Small intestine (tissue), 7 donors: Measurements from ENCODE around the gene DHX57. TPM values are rescaled to one million over a fixed set of nuclear protein-coding genes. Genes with fewer than 3 reads are reported as not detected.

Experiments
- DNase-seq, 2 donors: peaks; one replicate each; pipeline versions ENCODE4 v3.0.0 to v3.0.0-alpha.2; 2013
- FAIRE-seq: peaks from 2 replicates; lab custom pipeline; 2012; peaks lifted over from hg19 to GRCh38; lab: Jason Lieb, UNC
- H3K27ac ChIP-seq, 3 donors: one replicate each; pipeline ENCODE4 v1.5.1; 2013; ENCODE audit warnings: low read length in 2 of 3, mild to moderate bottlenecking in 2 of 3, control low read depth in 1 of 3, inconsistent platforms in 1 of 3, low read depth in 1 of 3, moderate library complexity in 1 of 3
- H3K27me3 ChIP-seq, 3 donors: one replicate each; pipeline ENCODE4 v1.6.1; 2013; ENCODE audit warnings: low read length in 3 of 3, inconsistent platforms in 1 of 3; ENCODE audit not compliant: control insufficient read depth in 3 of 3, insufficient read depth in 3 of 3
- H3K36me3 ChIP-seq, 3 donors: one replicate each; pipeline ENCODE4 v1.6.1; 2013; ENCODE audit warnings: low read length in 3 of 3, inconsistent platforms in 1 of 3, low read depth in 1 of 3, mild to moderate bottlenecking in 1 of 3, moderate library complexity in 1 of 3; ENCODE audit not compliant: control insufficient read depth in 3 of 3, insufficient read depth in 2 of 3
- H3K4me1 ChIP-seq, 3 donors: one replicate each; pipeline ENCODE4 v1.6.1; 2013; ENCODE audit warnings: low read length in 2 of 3, inconsistent platforms in 1 of 3, low read depth in 1 of 3, mild to moderate bottlenecking in 1 of 3, moderate library complexity in 1 of 3; ENCODE audit not compliant: control insufficient read depth in 3 of 3, insufficient read depth in 2 of 3
- H3K4me3 ChIP-seq, 3 donors: one replicate each; pipeline ENCODE4 v1.5.1; 2013; ENCODE audit warnings: low read length in 3 of 3, control low read depth in 1 of 3, inconsistent platforms in 1 of 3, low read depth in 1 of 3, mild to moderate bottlenecking in 1 of 3, moderate library complexity in 1 of 3
- H3K9me3 ChIP-seq, 2 donors: one replicate each; pipeline ENCODE4 v1.6.1; 2013; ENCODE audit warnings: low read depth in 1 of 2, low read length in 1 of 2; ENCODE audit not compliant: control insufficient read depth in 2 of 2, insufficient read depth in 1 of 2
- WGBS, 3 donors: extraction: QIAGEN DNeasy Blood & Tissue Kit; methylation state at CpG; one replicate each; pipeline ENCODE4 v1.1.7; 2013; 5-methylcytosine and 5-hydroxymethylcytosine counted together
- polyA plus RNA-seq, 4 donors: library from polyadenylated mRNA; stranded (reverse) in 3 of 4; unstranded in 1 of 4; fragments of 200-250 nt in 3 of 4; fragments of 120-200 nt in 1 of 4; gene quantifications; one replicate each; pipeline versions ENCODE4 v1.2.1 to v1.2.3, GENCODE V29; 2013
- donor health status: healthy with polysubstance abuse.
- donor health status: control.
- donor health status: control.
- donor health status: Bipolar disorder and iron deficiency.
- donor health status: healthy.

Gene DHX57
- polyA plus RNA-seq, 4 donors = 2.4 to 13.6 (median 5.8) TPM

DNA sequence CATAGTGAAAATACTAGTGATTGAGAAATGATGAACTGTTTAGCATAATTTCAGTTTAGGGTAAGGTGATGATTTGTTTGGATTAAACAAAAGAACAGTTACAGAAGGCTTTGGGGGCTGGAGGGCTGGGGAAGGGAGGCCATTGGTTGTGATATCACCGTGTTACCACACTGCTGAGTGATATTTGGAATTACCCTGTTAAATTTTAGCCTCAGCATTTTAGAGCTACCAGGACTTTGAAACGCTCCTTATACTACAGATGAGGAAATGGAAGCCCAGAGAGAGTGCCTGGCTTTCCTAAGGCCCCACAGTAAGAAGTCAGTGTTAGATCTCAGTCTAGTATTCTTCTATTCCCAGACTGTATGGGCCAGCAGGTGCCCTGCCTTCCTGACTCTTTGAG is 29.5 kb upstream of the DHX57 start:
- H3K4me1 ChIP-seq = no peaks in the 10 kb centered on the region
- H3K27ac ChIP-seq = no peak overlapping the region
- no peak overlapping the region for H3K4me3 ChIP-seq
- 49 to 63% (median 62%) methylated on average over 2 of the region's 2 CpGs for WGBS, 3 donors
- no peaks in the 10 kb centered on the region for H3K36me3 ChIP-seq
- FAIRE-seq (no peak), DNase-seq (no peak)
- H3K27me3 ChIP-seq = no peaks in the 10 kb centered on the region
- no peaks in the 10 kb centered on the region for H3K9me3 ChIP-seq

DNA sequence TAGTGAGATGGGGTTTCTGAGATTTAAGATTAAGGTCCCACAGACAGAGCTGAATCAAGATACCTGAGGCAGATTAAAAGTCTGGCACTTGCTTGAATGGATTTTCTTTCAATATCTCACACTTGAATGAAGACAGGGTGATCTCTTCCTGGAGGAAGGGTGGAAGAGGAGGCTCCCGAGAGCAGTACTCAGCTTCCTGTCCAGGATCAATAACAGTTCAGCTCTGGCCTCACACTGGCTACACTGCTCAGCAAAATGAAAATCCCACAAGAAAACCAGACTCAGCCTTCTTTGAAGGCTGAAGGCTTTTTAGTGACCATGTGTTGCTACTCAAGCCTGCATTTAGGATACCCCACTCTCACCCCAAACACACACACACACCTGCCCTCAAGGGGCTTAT is 25.0 kb upstream of the DHX57 start:
- DNase-seq = no peak
- FAIRE-seq = no peak
- Histone ChIP-seq H3K36me3 (no peaks in the 10 kb centered on the region), H3K9me3 (no peaks in the 10 kb centered on the region), H3K4me1 (no peaks in the 10 kb centered on the region), H3K27ac (no peak overlapping the region), H3K4me3 (no peak overlapping the region), H3K27me3 (no peaks in the 10 kb centered on the region)
- WGBS, 3 donors = 62 to 83% (median 63%) methylated on average over 1 of the region's 1 CpG

DNA sequence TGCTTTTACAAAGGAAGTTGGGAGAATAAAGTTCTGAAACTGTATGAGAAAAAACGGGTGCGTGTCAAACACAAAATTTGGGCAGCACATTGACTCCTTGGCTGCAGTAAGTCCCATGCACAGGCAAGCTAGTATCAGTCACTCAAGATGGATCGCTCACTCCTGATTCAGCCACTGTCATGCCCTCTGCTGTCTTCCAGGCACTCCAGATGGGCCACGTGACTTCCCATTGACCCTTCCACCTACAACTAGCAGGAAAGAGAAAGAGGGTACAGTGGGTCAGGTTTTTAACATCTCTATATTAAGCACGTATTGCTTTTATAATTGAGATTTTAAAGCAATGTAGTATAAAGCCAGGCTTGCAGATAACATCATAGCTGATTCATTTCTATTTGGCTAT is 22.5 kb upstream of the DHX57 start:
- Histone ChIP-seq H3K4me3 (no peak overlapping the region), H3K4me1 (no peaks in the 10 kb centered on the region), H3K27me3 (no peaks in the 10 kb centered on the region), H3K36me3 (no peaks in the 10 kb centered on the region), H3K27ac (no peak overlapping the region), H3K9me3 (no peaks in the 10 kb centered on the region)
- no peak for FAIRE-seq
- 88 to 91% (median 88%) methylated on average over 5 of the region's 5 CpGs for WGBS, 3 donors
- no peak for DNase-seq

DNA sequence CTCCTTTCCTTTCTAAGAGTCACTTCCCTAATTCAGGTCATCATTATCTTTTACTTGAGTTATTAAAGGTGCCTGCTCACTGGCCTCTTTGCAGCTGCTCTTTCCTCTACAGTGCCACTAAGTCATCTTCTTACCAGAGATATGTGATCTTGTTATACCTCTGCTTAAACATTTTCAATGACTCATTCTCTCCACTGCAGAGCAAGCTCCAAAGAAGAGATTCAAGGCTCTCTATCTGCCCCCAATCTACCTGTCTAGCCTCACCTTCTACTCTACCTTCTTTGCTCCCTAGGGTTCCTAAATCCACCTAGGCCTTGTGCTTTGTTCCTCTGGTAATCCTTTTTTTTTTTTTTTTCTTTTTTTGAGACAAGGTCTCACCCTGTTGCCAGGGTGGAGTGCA is 17.1 kb upstream of the DHX57 start:
- Histone ChIP-seq H3K4me1 (no peaks in the 10 kb centered on the region), H3K36me3 (no peaks in the 10 kb centered on the region), H3K9me3 (no peaks in the 10 kb centered on the region), H3K4me3 (no peak overlapping the region), H3K27me3 (no peaks in the 10 kb centered on the region), H3K27ac (no peak overlapping the region)
- no peak for DNase-seq
- no peak for FAIRE-seq

DNA sequence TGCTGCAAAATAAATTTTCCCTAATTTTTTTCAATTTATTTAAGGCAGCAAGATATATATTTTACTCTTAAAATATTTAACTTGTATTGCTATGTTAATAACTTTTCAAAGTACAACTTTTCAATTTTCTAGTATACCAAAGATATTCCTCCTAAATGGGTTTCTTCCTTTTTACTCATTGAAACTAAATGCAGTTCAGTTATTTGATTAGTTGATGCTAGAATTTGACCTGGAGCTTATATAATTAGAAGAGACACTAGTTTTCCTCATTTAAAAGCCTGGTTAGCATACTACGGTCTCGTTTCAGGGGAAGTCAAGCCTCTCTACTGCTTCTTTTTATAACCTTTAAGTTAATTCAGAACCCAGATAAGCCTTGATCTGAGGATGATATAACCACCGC is 13.8 kb upstream of the DHX57 start, which contains the start of gene ARHGEF33:
TSS of gene ARHGEF33 (plus strand) at position 301 of the 400 bp plus-strand sequence. CDS start 29,573 bp downstream, outside the sequence.
- Histone ChIP-seq H3K4me3 (no peak within 1 kb of the TSS), H3K9me3 (no peaks in the 10 kb centered on the region), H3K27ac (no peak within 1 kb of the TSS), H3K36me3 (no peaks in the 10 kb centered on the region), H3K4me1 (no peaks in the 10 kb centered on the region), H3K27me3 (no peaks in the 10 kb centered on the region)
- FAIRE-seq = no peak
- WGBS, 3 donors = 64 to 74% (median 68%) methylated on average over 3 of the region's 3 CpGs
- no peak for DNase-seq

DNA sequence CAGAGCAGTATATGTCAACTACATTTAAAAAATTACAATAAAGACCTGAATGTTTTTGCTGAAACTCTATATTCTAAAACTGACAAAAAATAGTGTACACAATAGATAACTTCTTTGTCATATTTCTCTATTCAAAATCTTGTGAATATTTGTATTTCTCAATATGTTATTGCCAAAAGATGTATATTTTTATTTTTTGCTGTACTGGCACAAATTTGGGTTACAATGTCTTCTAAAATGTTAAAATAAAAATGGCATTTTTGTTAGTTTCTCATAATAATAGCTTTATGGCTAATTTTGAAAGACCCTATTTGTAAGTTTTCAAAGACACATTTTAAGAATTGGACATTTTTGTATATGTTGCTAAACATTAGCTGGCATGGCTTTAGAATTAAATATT is 13.3 kb upstream of the DHX57 start:
- H3K4me1 ChIP-seq = no peaks in the 10 kb centered on the region
- H3K27me3 ChIP-seq = no peaks in the 10 kb centered on the region
- H3K9me3 ChIP-seq = no peaks in the 10 kb centered on the region
- DNase-seq (no peak), FAIRE-seq (peak; percentile 26)
- no peak overlapping the region for H3K4me3 ChIP-seq
- no peaks in the 10 kb centered on the region for H3K36me3 ChIP-seq
- H3K27ac ChIP-seq = no peak overlapping the region

DNA sequence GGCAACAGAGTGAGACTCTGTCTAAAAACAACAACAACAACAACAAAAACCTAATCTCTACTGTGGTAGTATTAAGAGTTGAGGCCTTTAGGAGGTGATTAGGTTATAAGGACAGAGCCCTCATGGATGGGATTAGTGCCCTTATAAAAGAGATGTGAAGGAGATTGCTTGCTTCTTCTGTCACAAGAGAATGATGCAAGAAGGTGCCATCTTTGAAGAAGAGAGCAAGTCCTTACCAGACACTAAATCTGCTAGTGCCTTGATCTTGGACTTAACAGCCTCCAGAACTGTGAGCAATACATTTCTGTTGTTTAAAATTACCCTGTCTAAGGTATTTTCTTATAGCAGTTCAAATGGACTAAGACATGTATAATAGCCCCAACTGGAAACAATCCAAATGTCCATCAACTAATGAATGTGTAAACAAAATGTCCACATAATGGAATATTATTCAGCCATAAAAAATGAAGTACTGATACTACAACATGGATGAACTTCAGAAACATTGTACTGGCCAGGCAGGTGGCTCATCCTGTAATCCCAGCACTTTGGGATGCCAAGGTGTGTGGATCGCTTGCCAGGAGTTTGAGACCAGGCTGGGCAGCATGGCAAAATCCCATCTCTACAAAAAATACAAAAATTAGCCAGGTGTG is 12.3 kb upstream of the DHX57 start:
- no peaks in the 10 kb centered on the region for H3K27me3 ChIP-seq
- no peaks in the 10 kb centered on the region for H3K9me3 ChIP-seq
- no peak overlapping the region for H3K27ac ChIP-seq
- no peak overlapping the region for H3K4me3 ChIP-seq
- DNase-seq (no peak), FAIRE-seq (no peak)
- H3K36me3 ChIP-seq = no peaks in the 10 kb centered on the region
- H3K4me1 ChIP-seq = no peaks in the 10 kb centered on the region
- 95 to 96% (median 96%) methylated on average over 1 of the region's 1 CpG for WGBS, 3 donors

DNA sequence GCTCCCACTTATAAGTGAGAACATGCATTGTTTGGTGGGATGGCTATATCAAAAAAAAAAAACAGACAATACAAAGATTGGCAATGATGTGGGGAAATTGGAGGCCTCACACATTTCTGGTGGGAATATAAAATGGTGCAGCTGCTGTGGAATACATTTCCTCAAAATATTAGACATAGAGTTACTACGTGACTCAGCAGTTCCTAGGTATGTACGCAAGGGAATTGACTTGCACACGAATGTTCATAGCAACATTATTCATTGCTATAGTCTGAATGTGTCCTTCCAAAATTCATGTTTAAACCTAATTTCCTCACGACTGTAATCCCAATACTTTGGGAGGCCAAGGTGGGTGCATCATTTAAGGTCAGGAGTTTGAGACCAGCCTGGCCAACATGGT is 11.6 kb upstream of the DHX57 start:
- H3K4me1 ChIP-seq = no peaks in the 10 kb centered on the region
- no peaks in the 10 kb centered on the region for H3K36me3 ChIP-seq
- no peaks in the 10 kb centered on the region for H3K27me3 ChIP-seq
- 88 to 95% (median 94%) methylated on average over 4 of the region's 4 CpGs for WGBS, 3 donors
- no peak overlapping the region for H3K4me3 ChIP-seq
- no peak overlapping the region for H3K27ac ChIP-seq
- FAIRE-seq = no peak
- no peak for DNase-seq
- no peaks in the 10 kb centered on the region for H3K9me3 ChIP-seq

DNA sequence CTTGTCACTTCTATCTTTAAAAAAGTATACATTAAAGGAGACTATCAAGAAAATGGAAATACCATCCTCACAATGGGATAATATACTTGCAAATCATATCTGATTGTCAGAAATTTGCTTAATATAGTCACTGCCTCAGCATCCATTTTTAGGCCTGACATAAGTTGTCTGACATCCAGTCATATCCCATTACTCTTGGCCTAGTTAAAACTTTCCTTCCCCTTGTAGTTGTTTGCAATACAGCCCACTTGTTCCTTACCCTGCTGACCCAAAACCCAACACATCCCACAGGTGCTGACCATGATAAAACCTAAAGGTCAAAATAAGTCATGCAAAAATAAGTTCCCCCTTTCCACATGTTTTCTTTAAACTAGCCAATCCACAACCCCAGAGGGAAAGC is 10.3 kb upstream of the DHX57 start:
- FAIRE-seq (no peak), DNase-seq (no peak)
- Histone ChIP-seq H3K4me3 (no peak overlapping the region), H3K4me1 (no peaks in the 10 kb centered on the region), H3K9me3 (no peaks in the 10 kb centered on the region), H3K36me3 (peaks cover 0 to 2% (median 0%) of the 10 kb centered on the region in 3 donors), H3K27me3 (no peaks in the 10 kb centered on the region), H3K27ac (no peak overlapping the region)
